ENCODE measurements around the gene LIAS. TPM values are rescaled to one million over a fixed set of nuclear protein-coding genes. Genes with fewer than 3 reads are reported as not detected.

The LIAS gene
- total RNA-seq, 4 donors from 2014 or later: 1.8 to 16.5 (median 11.3) TPM

DNA sequence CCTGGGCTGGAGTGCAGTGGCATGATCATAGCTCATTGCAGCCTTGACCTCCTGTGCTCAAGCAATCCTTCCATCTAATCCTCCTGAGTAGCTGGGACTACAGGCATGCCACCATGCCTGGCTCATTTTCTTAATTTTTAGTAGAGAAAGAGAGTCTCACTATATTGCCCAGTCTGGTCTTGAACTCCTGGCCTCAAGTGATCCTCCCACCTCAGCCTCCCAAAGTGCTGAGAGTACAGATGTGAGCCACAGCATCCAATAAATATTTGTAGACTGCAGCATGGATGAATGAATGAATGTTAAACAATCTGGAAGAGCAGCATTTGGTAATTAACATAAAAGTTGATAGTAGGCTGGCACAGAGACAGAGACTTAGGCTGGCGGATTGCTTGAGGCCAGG lies 32.1 kb upstream of the LIAS start:
- no peak overlapping the region for H3K4me3 ChIP-seq
- DNase-seq: no peak
- no peaks in the 10 kb centered on the region for H3K27me3 ChIP-seq
- intact Hi-C loops (cut with DNase I; ENCODE audit: low total_unique reads): no loop called here
- no peak overlapping the region for H3K27ac ChIP-seq
- TF ChIP-seq, protein P1, sequence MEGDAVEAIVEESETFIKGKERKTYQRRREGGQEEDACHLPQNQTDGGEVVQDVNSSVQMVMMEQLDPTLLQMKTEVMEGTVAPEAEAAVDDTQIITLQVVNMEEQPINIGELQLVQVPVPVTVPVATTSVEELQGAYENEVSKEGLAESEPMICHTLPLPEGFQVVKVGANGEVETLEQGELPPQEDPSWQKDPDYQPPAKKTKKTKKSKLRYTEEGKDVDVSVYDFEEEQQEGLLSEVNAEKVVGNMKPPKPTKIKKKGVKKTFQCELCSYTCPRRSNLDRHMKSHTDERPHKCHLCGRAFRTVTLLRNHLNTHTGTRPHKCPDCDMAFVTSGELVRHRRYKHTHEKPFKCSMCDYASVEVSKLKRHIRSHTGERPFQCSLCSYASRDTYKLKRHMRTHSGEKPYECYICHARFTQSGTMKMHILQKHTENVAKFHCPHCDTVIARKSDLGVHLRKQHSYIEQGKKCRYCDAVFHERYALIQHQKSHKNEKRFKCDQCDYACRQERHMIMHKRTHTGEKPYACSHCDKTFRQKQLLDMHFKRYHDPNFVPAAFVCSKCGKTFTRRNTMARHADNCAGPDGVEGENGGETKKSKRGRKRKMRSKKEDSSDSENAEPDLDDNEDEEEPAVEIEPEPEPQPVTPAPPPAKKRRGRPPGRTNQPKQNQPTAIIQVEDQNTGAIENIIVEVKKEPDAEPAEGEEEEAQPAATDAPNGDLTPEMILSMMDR (IDR thresholded peaks at IDR 0.05): no peak
- TF ChIP-seq POLR2A (IDR thresholded peaks at IDR 0.05): no peak
- no peaks in the 10 kb centered on the region for H3K36me3 ChIP-seq
- H3K9me3 ChIP-seq: no peaks in the 10 kb centered on the region
- H3K4me1 ChIP-seq: no peaks in the 10 kb centered on the region

DNA sequence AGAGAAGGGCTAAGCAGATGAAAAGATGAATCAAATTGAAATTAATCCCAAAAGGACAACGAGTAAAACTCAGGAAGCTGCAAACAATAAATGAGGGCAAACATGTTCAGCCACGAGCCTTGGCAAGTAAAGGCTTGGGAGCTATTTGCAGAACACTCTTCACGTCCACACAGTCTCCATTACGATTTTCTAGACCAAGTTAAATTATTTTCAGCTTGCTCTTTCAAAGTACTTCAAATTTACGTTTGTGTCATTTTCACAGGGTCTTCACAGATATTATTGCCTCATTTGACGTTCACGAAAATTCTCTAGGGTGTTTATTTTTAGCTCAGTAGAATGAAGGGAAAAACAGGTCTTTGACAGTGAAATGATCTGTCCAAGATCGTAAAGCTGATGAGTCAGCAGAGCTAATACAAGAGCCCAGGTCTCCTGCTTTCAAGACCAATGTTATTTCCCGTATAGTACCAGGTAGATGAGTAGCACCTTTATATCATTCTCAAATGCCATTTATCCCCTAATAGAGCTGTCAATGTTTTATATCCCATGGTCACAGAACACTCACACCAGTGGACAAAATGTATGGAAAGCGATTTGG lies 31.2 kb upstream of the LIAS start:
- Histone ChIP-seq H3K27me3 (no peaks in the 10 kb centered on the region), H3K36me3 (no peaks in the 10 kb centered on the region), H3K4me1 (no peaks in the 10 kb centered on the region), H3K27ac (no peak overlapping the region), H3K4me3 (no peak overlapping the region), H3K9me3 (no peaks in the 10 kb centered on the region)
- no peak for TF ChIP-seq POLR2A (IDR thresholded peaks at IDR 0.05)
- TF ChIP-seq, protein P1 (IDR thresholded peaks at IDR 0.05): no peak
- DNase-seq: no peak
- intact Hi-C loops (cut with DNase I; ENCODE audit: low total_unique reads): no loop called here

DNA sequence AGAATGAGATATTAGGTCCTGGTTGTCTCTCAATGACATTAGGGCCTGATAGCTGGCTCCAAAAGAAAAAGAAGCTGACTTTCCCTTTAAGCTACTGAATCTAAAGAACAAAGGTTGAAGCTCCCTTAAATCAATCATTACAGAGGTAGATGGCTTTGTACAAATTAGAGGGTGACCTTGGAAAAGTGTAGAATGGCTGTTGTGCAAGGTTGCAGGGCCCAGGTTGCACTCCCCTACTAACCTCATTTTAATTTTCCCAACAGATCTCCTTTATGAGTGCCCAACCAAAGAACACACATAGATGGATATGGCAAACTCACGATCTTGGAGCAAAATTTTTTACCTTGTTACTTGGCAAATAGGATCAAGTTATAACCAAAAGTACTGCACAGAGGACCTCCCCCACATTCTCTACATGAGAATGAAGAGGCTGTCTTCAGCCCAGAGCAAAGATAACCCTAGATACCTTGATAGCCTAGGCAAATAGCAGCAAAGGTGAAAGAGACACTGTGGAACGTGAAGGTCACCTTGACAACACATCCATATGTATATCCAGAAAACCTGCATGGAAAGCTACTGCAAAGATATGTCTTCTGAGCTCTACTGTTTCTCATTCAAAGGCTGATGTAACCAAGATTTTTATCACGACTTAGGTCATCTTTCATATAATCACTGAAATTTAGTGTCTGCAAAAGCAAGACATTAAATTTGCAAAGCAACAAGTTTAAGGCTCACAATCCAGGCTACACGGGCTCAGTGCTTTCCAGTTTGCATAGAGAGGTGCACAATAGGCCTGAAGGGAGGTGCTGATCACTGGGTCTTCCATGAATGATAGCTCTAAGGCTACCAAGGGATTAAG lies 29.2 kb upstream of the LIAS start:
- no peaks in the 10 kb centered on the region for H3K9me3 ChIP-seq
- DNase-seq: no peak
- no peaks in the 10 kb centered on the region for H3K4me1 ChIP-seq
- H3K4me3 ChIP-seq: no peak overlapping the region
- H3K27me3 ChIP-seq: no peaks in the 10 kb centered on the region
- intact Hi-C loops (cut with DNase I; ENCODE audit: low total_unique reads): no loop called here
- TF ChIP-seq, protein P1 (IDR thresholded peaks at IDR 0.05): no peak
- no peak for TF ChIP-seq POLR2A (IDR thresholded peaks at IDR 0.05)
- no peaks in the 10 kb centered on the region for H3K36me3 ChIP-seq
- H3K27ac ChIP-seq: no peak overlapping the region

DNA sequence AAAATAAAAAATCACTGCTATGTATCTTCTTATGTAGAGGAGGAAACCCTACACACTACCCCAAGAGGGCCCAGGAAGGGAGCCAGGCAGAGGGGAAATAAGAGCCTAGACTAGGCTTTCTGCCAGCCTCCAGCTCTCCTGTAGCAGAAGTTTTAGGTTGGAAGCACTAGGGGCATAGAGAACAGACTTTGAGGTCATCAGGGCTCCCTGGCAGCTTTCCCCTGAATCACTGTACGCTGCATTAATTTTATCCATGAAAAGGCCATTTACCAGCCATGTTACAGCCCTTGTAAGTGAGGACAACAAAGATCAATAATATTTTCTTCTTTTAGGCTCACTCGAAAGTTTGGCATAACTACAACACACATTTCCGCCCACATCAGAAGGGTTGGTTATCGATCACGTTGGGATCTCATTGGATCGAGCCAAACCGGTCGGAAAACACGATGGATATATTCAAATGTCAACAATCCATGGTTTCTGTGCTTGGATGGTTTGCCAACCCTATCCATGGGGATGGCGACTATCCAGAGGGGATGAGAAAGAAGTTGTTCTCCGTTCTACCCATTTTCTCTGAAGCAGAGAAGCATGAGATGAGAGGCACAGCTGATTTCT lies 24.9 kb upstream of the LIAS start:
- no peak for DNase-seq
- Histone ChIP-seq H3K27ac (no peak overlapping the region), H3K4me1 (no peaks in the 10 kb centered on the region), H3K4me3 (no peak overlapping the region), H3K36me3 (no peaks in the 10 kb centered on the region), H3K9me3 (no peaks in the 10 kb centered on the region), H3K27me3 (no peaks in the 10 kb centered on the region)
- intact Hi-C loops (cut with DNase I; ENCODE audit: low total_unique reads): no loop called here
- TF ChIP-seq, protein P1 (IDR thresholded peaks at IDR 0.05): no peak
- TF ChIP-seq POLR2A (IDR thresholded peaks at IDR 0.05): no peak
